NCI-H146 treated with DMSO at 0.1 percent for 48 hours (cell line): ENCODE measurements around the gene RAPGEF4.
A peak's percentile ranks its signal among the peaks of the same experiment; 100 is the strongest.
"Not testable (repeated sequence)": the region's sequence is repeated elsewhere in the genome, so short reads cannot be mapped to it uniquely, and the experiment has no call there.

ENCODE experiments used
- DNase-seq: peaks from one replicate; lab custom pipeline; 2025; ENCODE audit not compliant: unreplicated experiment; lab: John Stamatoyannopoulos, UW

RAPGEF4 gene

GRCh38 chr2:172770887-172771286 is 35.2 kb downstream of the RAPGEF4 start:
- DNase-seq: no peak

- no peak for DNase-seq
Observed at GRCh38 chr2:172772633-172773032, 37.0 kb downstream of the RAPGEF4 start.

GRCh38 chr2:172774302-172774701 is 38.7 kb downstream of the RAPGEF4 start:
- DNase-seq: no peak

GRCh38 chr2:172775319-172775718 is 39.7 kb downstream of the RAPGEF4 start:
- DNase-seq: no peak

- no peak for DNase-seq
Observed at GRCh38 chr2:172777431-172777830, 41.8 kb downstream of the RAPGEF4 start.

- DNase-seq: no peak
Observed at GRCh38 chr2:172782506-172783164, 47.0 kb downstream of the RAPGEF4 start.

- DNase-seq: no peak
Observed at GRCh38 chr2:172783165-172783898, 47.7 kb downstream of the RAPGEF4 start.

- DNase-seq: no peak
Observed at GRCh38 chr2:172788871-172789270, 53.2 kb downstream of the RAPGEF4 start.

GRCh38 chr2:172790404-172790803 is 54.8 kb downstream of the RAPGEF4 start:
- DNase-seq: no peak

GRCh38 chr2:172791953-172792352 is 56.3 kb downstream of the RAPGEF4 start:
- DNase-seq: no peak

- DNase-seq: no peak
Observed at GRCh38 chr2:172792711-172793110, 57.1 kb downstream of the RAPGEF4 start.

GRCh38 chr2:172803308-172803707 is 67.7 kb downstream of the RAPGEF4 start:
- DNase-seq: not testable (repeated sequence)

GRCh38 chr2:172804423-172804822 is 68.8 kb downstream of the RAPGEF4 start:
- no peak for DNase-seq

GRCh38 chr2:172806493-172806892 is 70.8 kb downstream of the RAPGEF4 start:
- DNase-seq: peak; percentile 32

GRCh38 chr2:172806996-172807395 is 71.4 kb downstream of the RAPGEF4 start:
- DNase-seq: no peak

GRCh38 chr2:172808156-172808555 is 72.5 kb downstream of the RAPGEF4 start:
- no peak for DNase-seq

- DNase-seq: no peak
Observed at GRCh38 chr2:172811027-172811426, 75.4 kb downstream of the RAPGEF4 start.

GRCh38 chr2:172812158-172812744 is 76.6 kb downstream of the RAPGEF4 start:
- no peak for DNase-seq

GRCh38 chr2:172813314-172813888 is 77.8 kb downstream of the RAPGEF4 start:
- no peak for DNase-seq

- DNase-seq: no peak
Observed at GRCh38 chr2:172817411-172817810, 81.8 kb downstream of the RAPGEF4 start.

- no peak for DNase-seq
Observed at GRCh38 chr2:172819943-172820342, 84.3 kb downstream of the RAPGEF4 start.
